GM19023 (cell line): ENCODE measurements around the gene PCYOX1L.

ENCODE experiments used
- ATAC-seq: cut with Tn5 transposase; IDR thresholded peaks from one replicate; pipeline ENCODE4 v1.9.1; 2021; ENCODE audit warnings: mild to moderate bottlenecking, moderate library complexity; ENCODE audit not compliant: unreplicated experiment

PCYOX1L gene

DNA sequence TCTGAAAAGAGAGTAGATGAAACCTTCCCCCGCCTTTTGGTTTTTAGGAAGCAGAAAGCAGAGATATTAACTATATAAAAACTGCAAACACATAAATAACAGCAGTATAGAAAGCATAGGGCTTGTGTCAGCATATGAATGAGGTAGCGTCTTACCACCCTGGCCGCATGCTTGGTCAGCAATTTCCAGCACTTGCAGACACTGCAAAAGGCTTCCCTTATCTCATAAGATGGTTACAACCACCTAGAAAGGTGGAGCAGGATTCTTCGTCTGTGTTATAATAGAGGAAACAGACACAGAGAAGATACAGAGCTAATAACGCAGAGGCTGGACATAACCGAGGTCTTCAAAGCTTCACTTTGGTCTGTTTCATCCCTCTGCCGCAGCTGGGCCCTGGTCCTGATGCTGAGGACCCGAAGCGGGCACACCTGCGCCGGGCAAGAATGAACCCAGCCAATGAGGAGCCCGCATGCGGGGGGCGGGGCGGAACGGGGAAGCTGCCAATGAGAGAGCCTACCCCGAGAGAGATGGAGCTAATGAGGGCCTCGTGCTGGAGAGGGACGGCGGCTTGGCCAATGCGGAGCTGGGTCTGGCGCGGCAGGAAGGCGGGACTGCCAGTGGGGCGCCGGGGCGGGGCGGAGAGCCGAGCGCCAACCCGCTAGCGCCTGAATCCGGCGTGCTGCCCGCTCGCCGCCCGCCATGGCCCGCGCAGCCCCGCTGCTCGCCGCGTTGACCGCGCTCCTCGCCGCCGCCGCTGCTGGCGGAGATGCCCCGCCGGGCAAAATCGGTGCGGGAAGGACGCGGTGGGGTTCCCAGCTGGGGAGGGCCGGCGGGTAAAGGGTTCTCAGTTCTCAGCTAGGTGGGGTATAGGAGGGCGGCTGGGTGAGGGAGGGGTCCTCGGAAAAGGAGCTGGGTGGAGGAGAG lies at the start of gene PCYOX1L:
TSS of gene PCYOX1L (plus strand) at position 677 of the 924 bp plus-strand sequence. CDS start at position 700, 23 bp downstream.
- ATAC-seq, result peak; percentile 100

GRCh38 chr5:149309354-149309753 lies 48.5 kb upstream of the PCYOX1L start:
- no peak for ATAC-seq

- no peak for ATAC-seq
These were observed 47.4 kb upstream of the PCYOX1L start for GRCh38 chr5:149310488-149310887.

DNA sequence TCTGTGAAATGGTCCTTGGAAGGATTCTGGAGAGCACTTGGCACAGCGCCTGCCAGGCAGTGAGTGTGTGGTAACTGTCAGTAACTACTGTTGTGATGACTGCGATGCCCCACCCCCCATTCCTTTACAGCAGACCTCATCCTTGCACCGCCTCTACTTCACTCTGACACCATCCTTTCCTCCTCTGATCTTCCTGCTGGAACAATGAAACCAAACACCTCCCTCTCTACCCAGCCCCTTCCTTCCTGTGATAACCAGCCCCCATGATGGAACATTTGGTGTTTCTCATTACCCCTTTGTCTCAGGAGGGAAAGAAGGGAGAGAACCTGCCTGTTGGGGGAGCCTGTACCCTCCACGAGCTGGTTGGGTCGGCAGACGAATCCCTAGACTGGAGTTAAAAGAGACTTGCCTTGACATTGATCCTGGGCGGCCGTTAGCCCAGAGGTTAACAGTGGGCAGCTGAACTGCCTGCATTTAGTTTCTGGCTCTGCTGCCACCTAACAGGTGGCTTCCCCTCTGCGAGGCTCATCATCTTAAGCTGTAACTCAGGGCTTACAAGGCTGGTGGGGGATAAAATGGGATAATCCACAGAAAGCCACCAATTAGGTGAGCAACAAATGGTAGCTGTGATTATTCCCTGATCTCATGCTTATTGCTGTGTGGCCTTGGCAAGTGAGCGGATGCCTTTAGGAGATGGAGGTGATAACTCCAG lies 46.7 kb upstream of the PCYOX1L start:
- no peak for ATAC-seq

- ATAC-seq, result no peak
These were observed 44.5 kb upstream of the PCYOX1L start for GRCh38 chr5:149313151-149313841.

GRCh38 chr5:149314571-149315111 lies 43.2 kb upstream of the PCYOX1L start:
- no peak for ATAC-seq

DNA sequence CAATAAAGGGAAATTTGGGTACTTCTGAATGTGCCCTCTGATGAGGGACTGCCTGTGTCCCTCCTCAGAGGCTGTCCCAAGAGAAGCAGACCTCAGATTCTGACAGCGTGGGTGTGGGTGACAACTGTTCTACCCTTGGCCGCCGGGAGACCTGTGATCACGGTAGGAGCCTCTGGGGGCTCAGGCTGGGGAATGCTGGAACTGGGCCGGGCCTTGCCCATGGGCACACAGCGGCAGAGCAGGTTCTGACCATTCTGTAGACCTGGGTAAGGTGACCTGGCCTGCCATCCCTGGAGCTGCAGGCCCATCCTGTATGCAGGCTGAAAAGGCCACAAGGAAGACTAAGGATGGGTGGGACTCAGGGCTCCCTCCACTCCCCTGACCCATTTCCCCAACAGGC lies 42.1 kb upstream of the PCYOX1L start:
- ATAC-seq, result no peak

DNA sequence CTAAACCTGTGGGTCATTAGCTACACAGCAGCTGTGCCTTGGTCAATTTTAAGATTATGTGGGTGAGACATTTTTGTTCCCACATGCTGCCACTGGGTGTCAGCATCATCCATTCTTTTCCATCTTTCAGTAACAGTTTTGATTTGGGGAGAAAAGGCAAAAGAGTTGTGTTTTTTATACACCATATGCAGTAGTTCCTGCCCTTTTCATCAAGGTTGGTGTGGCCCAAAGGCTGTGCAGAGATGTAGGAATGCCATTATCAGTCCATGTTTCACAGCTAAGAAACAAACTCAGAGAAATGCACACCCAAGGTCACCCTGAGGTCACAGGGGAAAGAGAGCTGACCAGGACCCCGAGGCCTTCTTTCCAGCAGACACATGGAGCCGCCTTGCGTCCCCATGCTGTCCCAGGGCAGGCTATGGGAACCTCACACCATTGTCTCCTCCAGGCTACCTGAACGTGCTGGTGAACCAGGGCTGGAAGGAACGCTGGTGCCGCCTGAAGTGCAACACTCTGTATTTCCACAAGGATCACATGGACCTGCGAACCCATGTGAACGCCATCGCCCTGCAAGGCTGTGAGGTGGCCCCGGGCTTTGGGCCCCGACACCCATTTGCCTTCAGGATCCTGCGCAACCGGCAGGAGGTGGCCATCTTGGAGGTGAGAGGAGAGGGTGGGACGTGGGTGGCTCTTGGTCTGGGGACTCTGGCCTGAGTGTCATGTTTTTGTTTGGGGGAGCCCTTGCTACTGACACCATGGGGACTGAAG lies 40.4 kb upstream of the PCYOX1L start:
- no peak for ATAC-seq

DNA sequence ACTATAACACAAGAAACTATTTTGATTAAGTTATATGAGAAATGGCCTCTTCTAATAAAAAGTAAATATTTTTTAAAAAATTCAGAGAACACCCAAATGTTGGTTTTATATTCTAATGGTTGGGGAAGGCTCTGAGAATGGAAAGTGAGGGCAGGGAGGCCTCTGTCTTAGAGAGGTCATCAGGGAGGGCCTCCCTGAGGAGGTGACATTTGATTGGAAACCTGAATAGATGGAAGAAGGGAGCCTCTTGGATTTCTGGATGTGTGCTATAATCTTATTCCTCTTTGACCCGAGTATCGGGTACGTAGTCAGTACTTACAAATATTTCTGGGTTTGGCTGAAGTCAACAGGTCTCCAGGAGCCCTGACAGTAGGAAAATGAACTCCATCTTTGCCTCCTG lies 38.7 kb upstream of the PCYOX1L start:
- ATAC-seq, result no peak

- ATAC-seq, result no peak
These were observed 37.0 kb upstream of the PCYOX1L start for GRCh38 chr5:149320791-149321330.

DNA sequence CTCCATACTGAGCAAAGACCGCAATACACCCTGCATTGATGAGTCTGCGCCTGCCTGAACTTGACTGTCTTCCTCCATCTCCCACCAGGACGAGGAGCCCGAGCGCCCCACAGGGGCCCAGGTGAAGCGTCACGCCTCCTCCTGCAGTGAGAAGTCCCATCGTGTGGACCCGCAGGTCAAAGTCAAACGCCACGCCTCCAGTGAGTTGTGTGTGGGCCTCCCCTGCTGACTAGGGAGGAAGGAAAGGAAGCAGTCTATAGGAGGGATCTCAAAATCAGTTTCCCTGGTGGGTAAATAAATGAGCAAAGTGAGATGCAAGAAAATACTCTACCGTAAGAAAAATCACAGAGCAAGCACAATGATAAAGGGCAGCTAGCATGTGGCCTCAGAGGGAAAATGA lies 35.3 kb upstream of the PCYOX1L start:
- ATAC-seq, result no peak

DNA sequence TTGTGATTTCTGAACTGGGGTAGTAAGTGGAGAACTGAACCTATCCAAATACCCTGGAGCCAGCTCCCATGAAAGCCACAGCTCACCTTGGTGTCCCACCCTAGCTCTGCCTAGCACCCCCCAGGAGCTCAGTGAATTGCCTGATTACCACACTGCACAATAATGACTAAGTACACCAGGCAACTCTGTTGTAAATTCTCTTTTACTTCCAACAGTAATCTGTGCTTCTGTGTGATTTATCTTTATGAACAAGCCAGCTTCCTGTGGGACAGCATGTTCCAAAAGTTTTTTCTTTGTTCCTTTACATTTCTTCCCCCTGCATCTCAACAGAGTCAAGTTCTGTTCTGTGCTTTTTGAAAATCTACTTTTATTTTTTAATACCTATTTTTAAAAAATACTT lies 34.6 kb upstream of the PCYOX1L start:
- no peak for ATAC-seq

DNA sequence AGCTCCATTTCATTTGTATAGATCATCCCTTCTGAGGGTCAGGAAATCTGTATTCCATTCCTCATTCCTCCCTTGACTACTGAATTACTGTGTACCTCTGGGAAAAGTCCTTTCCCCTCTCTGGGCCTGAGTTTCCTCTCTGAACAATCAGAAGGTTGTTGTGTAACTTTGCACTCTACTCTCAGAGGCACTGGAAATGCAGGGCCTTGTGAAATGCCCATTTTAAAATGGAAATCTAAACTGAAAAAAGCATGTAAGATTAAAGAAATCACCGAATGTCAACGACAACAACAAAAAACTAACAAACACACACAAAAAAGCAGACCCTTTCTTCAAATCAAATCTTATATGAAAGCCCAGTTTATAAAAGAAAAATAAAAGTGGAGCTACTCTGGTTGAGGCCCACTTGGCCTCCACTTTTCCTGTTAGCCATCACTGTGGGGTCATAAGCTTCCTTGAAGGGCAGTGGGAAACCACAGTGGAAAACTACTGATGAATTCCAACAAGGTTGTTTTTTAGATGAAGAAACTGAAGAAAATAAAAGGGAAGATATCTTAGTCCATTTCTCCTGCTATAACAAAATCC lies 34.1 kb upstream of the PCYOX1L start:
- no peak for ATAC-seq

- no peak for ATAC-seq
These were observed 33.2 kb upstream of the PCYOX1L start for GRCh38 chr5:149324641-149325040.

- no peak for ATAC-seq
These were observed 32.6 kb upstream of the PCYOX1L start for GRCh38 chr5:149325166-149325735.

DNA sequence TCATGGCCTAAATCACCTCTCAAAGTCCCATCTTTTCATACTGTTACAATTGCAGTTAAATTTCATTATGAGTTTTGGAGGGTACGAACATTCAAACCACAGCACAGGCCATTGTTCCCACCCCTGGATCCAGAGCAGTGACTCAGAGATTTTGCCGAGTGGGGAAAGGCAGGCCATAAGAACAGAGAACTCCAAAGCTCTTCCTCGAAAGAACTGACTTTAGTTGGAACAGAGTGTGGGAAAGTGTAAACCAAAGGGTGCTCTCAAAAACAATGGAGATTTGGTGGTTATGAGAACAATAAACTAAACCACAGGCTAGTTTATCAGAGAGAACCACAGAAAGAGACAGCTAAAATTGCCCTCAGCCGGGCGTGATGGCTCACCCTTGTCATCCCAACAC lies 32.0 kb upstream of the PCYOX1L start:
- no peak for ATAC-seq

- no peak for ATAC-seq
These were observed 31.2 kb upstream of the PCYOX1L start for GRCh38 chr5:149326611-149327010.

- ATAC-seq, result no peak
These were observed 29.7 kb upstream of the PCYOX1L start for GRCh38 chr5:149328177-149328576.

DNA sequence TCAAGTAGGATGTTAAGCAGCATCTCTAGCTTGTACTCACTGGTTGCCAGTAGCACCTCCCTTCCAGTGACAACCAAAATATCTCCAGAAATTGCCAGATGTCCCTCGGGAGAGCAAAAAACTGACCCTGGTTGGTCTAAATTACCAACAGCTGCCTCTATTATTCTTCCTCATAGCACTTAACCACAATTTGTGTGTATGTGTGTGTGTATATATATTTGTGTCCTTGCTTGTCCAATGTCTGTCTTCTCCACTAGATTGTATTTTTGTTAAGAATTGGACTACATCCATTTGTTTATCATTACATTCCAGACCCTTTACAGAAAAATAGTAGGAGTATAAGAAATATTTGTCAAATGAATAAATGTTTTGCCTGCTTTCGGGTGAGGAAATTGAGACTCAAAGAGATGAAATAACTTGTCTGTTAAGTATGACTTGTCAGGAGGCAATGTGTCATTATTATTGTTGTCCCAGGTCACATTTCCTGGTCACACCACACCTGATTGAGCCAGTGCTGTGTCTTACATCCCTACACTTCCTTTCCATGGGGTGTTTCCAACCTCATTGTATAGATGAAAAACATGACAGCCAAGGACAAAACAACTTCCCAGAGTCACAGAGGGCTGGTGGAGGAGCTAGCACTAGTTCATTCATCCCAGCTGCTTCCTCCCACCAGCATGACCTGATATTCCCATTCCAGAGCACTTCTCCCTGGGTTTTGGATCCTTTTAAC lies 24.0 kb upstream of the PCYOX1L start:
- no peak for ATAC-seq
